Panc1 (cell line): ENCODE results near the gene HTR3E. TPM values are rescaled to one million over a fixed set of nuclear protein-coding genes. Genes with fewer than 3 reads are reported as not detected.

Experiments used
- ATAC-seq: fragments of 200-7000 bp; cut with Tn5 transposase; 2 replicates; pipeline ENCODE4 v1.9.1; 2020; ENCODE audit warnings: mild to moderate bottlenecking, moderate library complexity
- BruUV-seq: library from RNA; stranded (reverse); fragments of 400-500 nt; replicated peaks from 2 replicates; lab custom pipeline; 2021; lab: Mats Ljungman, UMichigan
- CTCF ChIA-PET: fragments of 300-600 bp; sonication (Branson Sonifier 250); formaldehyde crosslinking; loops from one replicate; lab custom pipeline; 2022; ENCODE audit warnings: antibody characterized with exemption; lab: Charles Lee
- POLR2A ChIA-PET: fragments of 300-600 bp; sonication (Branson Sonifier 250); formaldehyde crosslinking; loops from one replicate; lab custom pipeline; 2022; ENCODE audit warnings: antibody characterized with exemption; lab: Charles Lee
- DNase-seq: peaks from one replicate; pipeline ENCODE4 v3.0.0-alpha.2; 2010; ENCODE audit warnings: low read depth, low spot score
- H3K27ac ChIP-seq: 2 replicates; pipeline ENCODE4 v1.5.1; 2011; ENCODE audit warnings: mild to moderate bottlenecking, low read length, inconsistent platforms
- H3K27me3 ChIP-seq: fragments of 200-500 bp; sonication (Bioruptor generic); 2 replicates; pipeline ENCODE4 v1.6.0; 2014; ENCODE audit warnings: low read length, inconsistent platforms; ENCODE audit not compliant: control insufficient read depth, insufficient read depth
- H3K36me3 ChIP-seq: fragments of 200-500 bp; sonication (Bioruptor generic); 2 replicates; pipeline ENCODE4 v1.5.1; 2014; ENCODE audit warnings: inconsistent platforms, mild to moderate bottlenecking, low read length, moderate library complexity; ENCODE audit not compliant: control insufficient read depth, insufficient read depth
- H3K4me1 ChIP-seq: 2 replicates; pipeline ENCODE4 v1.5.1; 2011; ENCODE audit warnings: inconsistent platforms, mild to moderate bottlenecking, low read length, moderate library complexity; ENCODE audit not compliant: control insufficient read depth, insufficient read depth
- H3K4me3 ChIP-seq, 2 experiments: 2 replicates each; pipeline ENCODE4 v1.5.1; 2011 to 2012; ENCODE audit warnings: low read depth in 2 of 2, low read length in 2 of 2, mild to moderate bottlenecking in 2 of 2, inconsistent platforms in 1 of 2, moderate library complexity in 1 of 2
- H3K9me3 ChIP-seq: fragments of 200-500 bp; sonication (Bioruptor generic); 2 replicates; pipeline ENCODE4 v1.5.1; 2014; ENCODE audit warnings: low read depth, mild to moderate bottlenecking, inconsistent platforms, low read length, moderate library complexity; ENCODE audit not compliant: control insufficient read depth, insufficient read depth
- POLR2AphosphoS5 ChIP-seq: IDR thresholded peaks from 2 replicates; pipeline ENCODE4 v1.6.1; 2012; ENCODE audit warnings: mild to moderate bottlenecking, low read depth, low read length, moderate library complexity
- SIN3A ChIP-seq: IDR thresholded peaks from 2 replicates; pipeline ENCODE4 v1.6.1; 2012; ENCODE audit warnings: low read depth, mild to moderate bottlenecking, low read length, moderate library complexity, borderline replicate concordance; ENCODE audit not compliant: insufficient read depth
- TCF7L2 ChIP-seq: IDR thresholded peaks from 2 replicates; pipeline ENCODE4 v1.6.1; 2011; ENCODE audit warnings: mild to moderate bottlenecking, low read depth, low read length, inconsistent platforms
- in situ Hi-C: cut with HindIII; loops from 2 replicates; pipeline ENCODE4 v1.10.0; 2016; ENCODE audit warnings: low sequenced_read_pairs, low pct_unique_long_range_greater_than_20kb
- intact Hi-C: fragments of 100-400 bp; cut with micrococcal nuclease; formaldehyde crosslinking; loops from one replicate; pipeline ENCODE4 v1.10.0; 2022; ENCODE audit not compliant: unreplicated experiment
- total RNA-seq: library from RNA; stranded (reverse); gene quantifications from one replicate; pipeline ENCODE4 v1.2.1, GENCODE V29; 2021; ENCODE audit not compliant: unreplicated experiment
- TF ChIP-seq, protein P1 (sequence below), 2 experiments: IDR thresholded peaks; 2 replicates each; pipeline ENCODE4 v1.6.1; 2011 to 2012; ENCODE audit warnings: low read depth in 2 of 2, control low read depth in 1 of 2, low read length in 1 of 2, mild to moderate bottlenecking in 1 of 2, moderate library complexity in 1 of 2; ENCODE audit not compliant: insufficient read depth in 1 of 2
- TF ChIP-seq, protein P2 (sequence below): fragments of 450-650 bp; IDR thresholded peaks from 2 replicates; pipeline ENCODE4 v1.5.1; 2017; ENCODE audit warnings: mild to moderate bottlenecking

HTR3E gene
- total RNA-seq, 1 experiment from 2014 or later = not detected

DNA sequence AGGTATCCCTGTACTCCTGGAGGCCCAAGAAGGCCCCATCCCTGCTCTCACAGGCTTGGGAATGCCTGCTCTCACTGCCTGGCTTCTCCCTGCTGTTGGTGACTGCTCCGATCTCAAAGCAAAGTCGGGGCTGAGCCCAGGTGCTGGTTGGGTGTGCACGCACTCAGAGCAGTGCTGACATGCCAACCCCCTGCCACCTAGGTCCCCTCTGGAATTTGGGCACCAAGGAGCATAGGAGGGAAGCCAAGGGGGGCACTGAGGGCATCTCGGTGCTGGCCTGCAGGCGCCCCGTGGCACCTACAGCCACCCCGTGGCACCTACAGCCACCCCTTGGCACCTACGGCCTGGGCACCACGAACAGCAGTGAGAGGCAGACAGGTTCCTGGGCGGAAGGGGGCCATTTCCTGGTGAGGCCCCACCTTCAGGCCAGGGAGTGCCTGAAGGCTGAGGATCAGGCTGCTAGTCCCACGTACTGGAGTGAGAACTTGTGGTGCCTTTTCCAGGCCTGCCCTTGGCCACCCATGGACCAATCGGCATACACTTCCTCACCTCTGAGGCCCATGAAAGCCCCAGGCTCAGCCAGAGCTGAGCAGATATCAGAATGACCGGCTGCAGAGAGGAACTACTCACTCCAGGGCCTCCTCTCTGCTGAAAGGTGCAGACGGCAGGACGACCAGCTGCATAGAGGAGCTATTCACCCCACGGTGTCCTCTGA, 15.6 kb upstream of the HTR3E start:
- BruUV-seq = no TSS peak
- POLR2A ChIA-PET = no interaction called here
- Histone ChIP-seq H3K9me3 (no peaks in the 10 kb centered on the region), H3K27me3 (no peaks in the 10 kb centered on the region), H3K4me1 (no peaks in the 10 kb centered on the region), H3K27ac (no peak overlapping the region), H3K36me3 (no peaks in the 10 kb centered on the region), H3K4me3 (no peak overlapping the region)
- CTCF ChIA-PET = no interaction called here
- intact Hi-C loops = no loop called here
- TF ChIP-seq TCF7L2 (no peak), POLR2AphosphoS5 (no peak), SIN3A (no peak)
- TF ChIP-seq, protein P1, sequence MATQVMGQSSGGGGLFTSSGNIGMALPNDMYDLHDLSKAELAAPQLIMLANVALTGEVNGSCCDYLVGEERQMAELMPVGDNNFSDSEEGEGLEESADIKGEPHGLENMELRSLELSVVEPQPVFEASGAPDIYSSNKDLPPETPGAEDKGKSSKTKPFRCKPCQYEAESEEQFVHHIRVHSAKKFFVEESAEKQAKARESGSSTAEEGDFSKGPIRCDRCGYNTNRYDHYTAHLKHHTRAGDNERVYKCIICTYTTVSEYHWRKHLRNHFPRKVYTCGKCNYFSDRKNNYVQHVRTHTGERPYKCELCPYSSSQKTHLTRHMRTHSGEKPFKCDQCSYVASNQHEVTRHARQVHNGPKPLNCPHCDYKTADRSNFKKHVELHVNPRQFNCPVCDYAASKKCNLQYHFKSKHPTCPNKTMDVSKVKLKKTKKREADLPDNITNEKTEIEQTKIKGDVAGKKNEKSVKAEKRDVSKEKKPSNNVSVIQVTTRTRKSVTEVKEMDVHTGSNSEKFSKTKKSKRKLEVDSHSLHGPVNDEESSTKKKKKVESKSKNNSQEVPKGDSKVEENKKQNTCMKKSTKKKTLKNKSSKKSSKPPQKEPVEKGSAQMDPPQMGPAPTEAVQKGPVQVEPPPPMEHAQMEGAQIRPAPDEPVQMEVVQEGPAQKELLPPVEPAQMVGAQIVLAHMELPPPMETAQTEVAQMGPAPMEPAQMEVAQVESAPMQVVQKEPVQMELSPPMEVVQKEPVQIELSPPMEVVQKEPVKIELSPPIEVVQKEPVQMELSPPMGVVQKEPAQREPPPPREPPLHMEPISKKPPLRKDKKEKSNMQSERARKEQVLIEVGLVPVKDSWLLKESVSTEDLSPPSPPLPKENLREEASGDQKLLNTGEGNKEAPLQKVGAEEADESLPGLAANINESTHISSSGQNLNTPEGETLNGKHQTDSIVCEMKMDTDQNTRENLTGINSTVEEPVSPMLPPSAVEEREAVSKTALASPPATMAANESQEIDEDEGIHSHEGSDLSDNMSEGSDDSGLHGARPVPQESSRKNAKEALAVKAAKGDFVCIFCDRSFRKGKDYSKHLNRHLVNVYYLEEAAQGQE (IDR thresholded peaks at IDR 0.05; ENCODE audit: insufficient read depth in 1 of 2, low read depth in 2 of 2, low read length in 1 of 2) = no peak
- TF ChIP-seq, protein P2, sequence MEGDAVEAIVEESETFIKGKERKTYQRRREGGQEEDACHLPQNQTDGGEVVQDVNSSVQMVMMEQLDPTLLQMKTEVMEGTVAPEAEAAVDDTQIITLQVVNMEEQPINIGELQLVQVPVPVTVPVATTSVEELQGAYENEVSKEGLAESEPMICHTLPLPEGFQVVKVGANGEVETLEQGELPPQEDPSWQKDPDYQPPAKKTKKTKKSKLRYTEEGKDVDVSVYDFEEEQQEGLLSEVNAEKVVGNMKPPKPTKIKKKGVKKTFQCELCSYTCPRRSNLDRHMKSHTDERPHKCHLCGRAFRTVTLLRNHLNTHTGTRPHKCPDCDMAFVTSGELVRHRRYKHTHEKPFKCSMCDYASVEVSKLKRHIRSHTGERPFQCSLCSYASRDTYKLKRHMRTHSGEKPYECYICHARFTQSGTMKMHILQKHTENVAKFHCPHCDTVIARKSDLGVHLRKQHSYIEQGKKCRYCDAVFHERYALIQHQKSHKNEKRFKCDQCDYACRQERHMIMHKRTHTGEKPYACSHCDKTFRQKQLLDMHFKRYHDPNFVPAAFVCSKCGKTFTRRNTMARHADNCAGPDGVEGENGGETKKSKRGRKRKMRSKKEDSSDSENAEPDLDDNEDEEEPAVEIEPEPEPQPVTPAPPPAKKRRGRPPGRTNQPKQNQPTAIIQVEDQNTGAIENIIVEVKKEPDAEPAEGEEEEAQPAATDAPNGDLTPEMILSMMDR = no peak
- in situ Hi-C loops = no loop called here
- DNase-seq = no peak
- ATAC-seq = no peak

DNA sequence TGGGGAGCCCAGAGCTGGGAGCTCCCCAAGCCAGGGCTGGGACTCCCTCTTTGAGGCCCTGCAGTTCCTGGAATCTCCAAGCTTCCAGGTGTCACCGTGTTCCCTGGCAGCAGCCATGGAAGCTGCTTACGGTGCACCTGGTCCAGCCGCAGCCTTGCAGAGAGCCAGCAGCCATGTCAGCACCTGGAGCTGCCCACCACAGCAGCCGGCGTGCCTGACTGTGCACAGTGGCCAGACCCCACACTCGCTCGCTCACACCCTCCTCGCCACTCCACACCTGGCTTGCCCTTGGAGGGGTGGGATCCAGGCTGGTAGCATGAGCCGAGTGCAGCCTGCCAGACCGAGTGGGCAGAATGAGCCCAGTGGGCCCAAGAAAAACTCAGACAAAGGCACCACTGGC, 14.8 kb upstream of the HTR3E start:
- in situ Hi-C loops (no loop called here), intact Hi-C loops (no loop called here)
- H3K4me3 ChIP-seq = no peak overlapping the region
- ChIA-PET POLR2A (no interaction called here), CTCF (no interaction called here)
- no TSS peak for BruUV-seq
- DNase-seq (no peak), ATAC-seq (no peak)
- no peaks in the 10 kb centered on the region for H3K27me3 ChIP-seq
- H3K9me3 ChIP-seq = no peaks in the 10 kb centered on the region
- H3K36me3 ChIP-seq = no peaks in the 10 kb centered on the region
- TF ChIP-seq SIN3A = no peak
- no peak for TF ChIP-seq TCF7L2
- TF ChIP-seq, protein P2 = no peak
- TF ChIP-seq POLR2AphosphoS5 = no peak
- TF ChIP-seq, protein P1 (IDR thresholded peaks at IDR 0.05; ENCODE audit: insufficient read depth in 1 of 2, low read depth in 2 of 2, low read length in 1 of 2) = no peak
- no peaks in the 10 kb centered on the region for H3K4me1 ChIP-seq
- no peak overlapping the region for H3K27ac ChIP-seq
